ENCODE measurements around the gene EIPR1.
A peak's percentile ranks its signal among the peaks of the same experiment; 100 is the strongest.

Gene EIPR1

GRCh38 chr2:3392216-3392615, 14.6 kb upstream of the EIPR1 start:
- H3K79me1 ChIP-seq (ENCODE audit: low read length) = no peaks in the 10 kb centered on the region
- no peaks in the 10 kb centered on the region for H3K4me1 ChIP-seq (ENCODE audit: control insufficient read depth in 1 of 2, insufficient read depth in 2 of 2, low read length in 2 of 2)
- H3K23ac ChIP-seq (ENCODE audit: low read length) = no peak overlapping the region
- no peak overlapping the region for H2AK5ac ChIP-seq (ENCODE audit: low read length)
- H4K8ac ChIP-seq (ENCODE audit: low read depth, low read length) = no peak overlapping the region
- no peak overlapping the region for H4K12ac ChIP-seq (ENCODE audit: low read depth, low read length)
- H4K91ac ChIP-seq (ENCODE audit: low read depth, low read length) = no peak overlapping the region
- DNase-seq = no peak
- H3K18ac ChIP-seq (ENCODE audit: low read length) = no peak overlapping the region
- H2BK12ac ChIP-seq (ENCODE audit: low read length) = no peak overlapping the region
- no peak overlapping the region for H2AFZ ChIP-seq (ENCODE audit: insufficient read depth, low read length, poor library complexity)
- no peak overlapping the region for H3K4me3 ChIP-seq (ENCODE audit: low read depth, low read length)
- H3K14ac ChIP-seq (ENCODE audit: low read length) = no peak overlapping the region
- no peak overlapping the region for H2BK5ac ChIP-seq (ENCODE audit: low read depth, low read length, poor library complexity)
- no CpG with 5 or more reads among the region's 4 CpGs for WGBS (ENCODE audit: extremely low coverage, insufficient coverage, insufficient read length)
- H3K79me2 ChIP-seq (ENCODE audit: control insufficient read depth, insufficient read depth, low read length, poor library complexity) = no peaks in the 10 kb centered on the region
- H3K27me3 ChIP-seq (ENCODE audit: insufficient read depth, low read length) = no peaks in the 10 kb centered on the region
- H3K4me2 ChIP-seq (ENCODE audit: low read length) = no peak overlapping the region
- H3K36me3 ChIP-seq (ENCODE audit: control insufficient read depth in 1 of 2, insufficient read depth in 2 of 2, low read length in 2 of 2) = peaks cover 27 to 40% of the 10 kb centered on the region in 2 experiments
- no peak overlapping the region for H3K9ac ChIP-seq (ENCODE audit: low read length)
- H3K27ac ChIP-seq (ENCODE audit: low read depth, low read length) = no peak overlapping the region
- H2BK120ac ChIP-seq (ENCODE audit: insufficient read depth, low read length, poor library complexity) = no peak overlapping the region
- H3K9me3 ChIP-seq (ENCODE audit: insufficient read depth, low read depth, low read length) = peaks cover 3% of the 10 kb centered on the region
- no peak overlapping the region for H3K4ac ChIP-seq (ENCODE audit: low read depth, low read length)

- no CpG with 5 or more reads among the region's 8 CpGs for WGBS (ENCODE audit: extremely low coverage, insufficient coverage, insufficient read length)
- no peak overlapping the region for H2AK5ac ChIP-seq (ENCODE audit: low read length)
Measured at GRCh38 chr2:3390041-3390440, 12.4 kb upstream of the EIPR1 start.

GRCh38 chr2:3389193-3389592, 11.6 kb upstream of the EIPR1 start:
- Histone ChIP-seq H3K9ac (ENCODE audit: low read length) (no peak overlapping the region), H3K79me1 (ENCODE audit: low read length) (no peaks in the 10 kb centered on the region), H2BK5ac (ENCODE audit: low read depth, low read length, poor library complexity) (no peak overlapping the region), H3K4me2 (ENCODE audit: low read length) (no peak overlapping the region), H3K14ac (ENCODE audit: low read length) (no peak overlapping the region), H4K8ac (ENCODE audit: low read depth, low read length) (no peak overlapping the region), H3K27ac (ENCODE audit: low read depth, low read length) (no peak overlapping the region), H4K91ac (ENCODE audit: low read depth, low read length) (no peak overlapping the region), H3K79me2 (ENCODE audit: control insufficient read depth, insufficient read depth, low read length, poor library complexity) (no peaks in the 10 kb centered on the region), H3K4ac (ENCODE audit: low read depth, low read length) (no peak overlapping the region), H2BK12ac (ENCODE audit: low read length) (no peak overlapping the region), H3K9me3 (ENCODE audit: insufficient read depth, low read depth, low read length) (no peaks in the 10 kb centered on the region), H4K12ac (ENCODE audit: low read depth, low read length) (no peak overlapping the region), H3K27me3 (ENCODE audit: insufficient read depth, low read length) (no peaks in the 10 kb centered on the region), H3K18ac (ENCODE audit: low read length) (no peak overlapping the region), H3K36me3 (ENCODE audit: control insufficient read depth in 1 of 2, insufficient read depth in 2 of 2, low read length in 2 of 2) (peaks cover 24 to 40% of the 10 kb centered on the region in 2 experiments), H2AK5ac (ENCODE audit: low read length) (no peak overlapping the region), H2AFZ (ENCODE audit: insufficient read depth, low read length, poor library complexity) (no peak overlapping the region), H2BK120ac (ENCODE audit: insufficient read depth, low read length, poor library complexity) (no peak overlapping the region), H3K4me1 (ENCODE audit: control insufficient read depth in 1 of 2, insufficient read depth in 2 of 2, low read length in 2 of 2) (no peaks in the 10 kb centered on the region), H3K4me3 (ENCODE audit: low read depth, low read length) (no peak overlapping the region), H3K23ac (ENCODE audit: low read length) (no peak overlapping the region)
- WGBS (ENCODE audit: extremely low coverage, insufficient coverage, insufficient read length) = no CpG with 5 or more reads among the region's 29 CpGs
- DNase-seq = no peak

More at GRCh38 chr2:3390041-3390440, 12.4 kb upstream of the EIPR1 start:
- Histone ChIP-seq H4K12ac (ENCODE audit: low read depth, low read length) (no peak overlapping the region), H3K4me2 (ENCODE audit: low read length) (no peak overlapping the region), H4K91ac (ENCODE audit: low read depth, low read length) (no peak overlapping the region), H3K79me1 (ENCODE audit: low read length) (no peaks in the 10 kb centered on the region), H2BK120ac (ENCODE audit: insufficient read depth, low read length, poor library complexity) (no peak overlapping the region), H3K36me3 (ENCODE audit: control insufficient read depth in 1 of 2, insufficient read depth in 2 of 2, low read length in 2 of 2) (peaks cover 24 to 40% of the 10 kb centered on the region in 2 experiments), H3K79me2 (ENCODE audit: control insufficient read depth, insufficient read depth, low read length, poor library complexity) (no peaks in the 10 kb centered on the region), H3K27me3 (ENCODE audit: insufficient read depth, low read length) (no peaks in the 10 kb centered on the region), H2BK12ac (ENCODE audit: low read length) (no peak overlapping the region), H3K14ac (ENCODE audit: low read length) (no peak overlapping the region), H3K4me1 (ENCODE audit: control insufficient read depth in 1 of 2, insufficient read depth in 2 of 2, low read length in 2 of 2) (no peaks in the 10 kb centered on the region), H2BK5ac (ENCODE audit: low read depth, low read length, poor library complexity) (no peak overlapping the region), H3K4me3 (ENCODE audit: low read depth, low read length) (no peak overlapping the region), H2AFZ (ENCODE audit: insufficient read depth, low read length, poor library complexity) (no peak overlapping the region), H3K18ac (ENCODE audit: low read length) (no peak overlapping the region), H3K9me3 (ENCODE audit: insufficient read depth, low read depth, low read length) (no peaks in the 10 kb centered on the region), H3K23ac (ENCODE audit: low read length) (no peak overlapping the region), H3K27ac (ENCODE audit: low read depth, low read length) (no peak overlapping the region), H3K9ac (ENCODE audit: low read length) (no peak overlapping the region), H3K4ac (ENCODE audit: low read depth, low read length) (no peak overlapping the region), H4K8ac (ENCODE audit: low read depth, low read length) (no peak overlapping the region)
- no peak for DNase-seq

- H4K8ac ChIP-seq (ENCODE audit: low read depth, low read length) = no peak overlapping the region
- no peaks in the 10 kb centered on the region for H3K79me2 ChIP-seq (ENCODE audit: control insufficient read depth, insufficient read depth, low read length, poor library complexity)
- no peak overlapping the region for H2AFZ ChIP-seq (ENCODE audit: insufficient read depth, low read length, poor library complexity)
- no peaks in the 10 kb centered on the region for H3K9me3 ChIP-seq (ENCODE audit: insufficient read depth, low read depth, low read length)
- H3K4me2 ChIP-seq (ENCODE audit: low read length) = no peak overlapping the region
- H2BK12ac ChIP-seq (ENCODE audit: low read length) = no peak overlapping the region
- H3K9ac ChIP-seq (ENCODE audit: low read length) = no peak overlapping the region
- no peak overlapping the region for H4K91ac ChIP-seq (ENCODE audit: low read depth, low read length)
- no peaks in the 10 kb centered on the region for H3K27me3 ChIP-seq (ENCODE audit: insufficient read depth, low read length)
- no peak overlapping the region for H2BK120ac ChIP-seq (ENCODE audit: insufficient read depth, low read length, poor library complexity)
- no peak overlapping the region for H3K27ac ChIP-seq (ENCODE audit: low read depth, low read length)
- H3K4me3 ChIP-seq (ENCODE audit: low read depth, low read length) = peak overlapping the region; percentile 20
- WGBS (ENCODE audit: extremely low coverage, insufficient coverage, insufficient read length) = no CpG with 5 or more reads among the region's 31 CpGs
- no peak for DNase-seq
- no peak overlapping the region for H3K23ac ChIP-seq (ENCODE audit: low read length)
- no peaks in the 10 kb centered on the region for H3K4me1 ChIP-seq (ENCODE audit: control insufficient read depth in 1 of 2, insufficient read depth in 2 of 2, low read length in 2 of 2)
- no peak overlapping the region for H2AK5ac ChIP-seq (ENCODE audit: low read length)
- no peak overlapping the region for H3K18ac ChIP-seq (ENCODE audit: low read length)
- H3K36me3 ChIP-seq (ENCODE audit: control insufficient read depth in 1 of 2, insufficient read depth in 2 of 2, low read length in 2 of 2) = peaks cover 26 to 36% of the 10 kb centered on the region in 2 experiments
- H3K14ac ChIP-seq (ENCODE audit: low read length) = no peak overlapping the region
- H2BK5ac ChIP-seq (ENCODE audit: low read depth, low read length, poor library complexity) = no peak overlapping the region
- no peaks in the 10 kb centered on the region for H3K79me1 ChIP-seq (ENCODE audit: low read length)
- H4K12ac ChIP-seq (ENCODE audit: low read depth, low read length) = no peak overlapping the region
- H3K4ac ChIP-seq (ENCODE audit: low read depth, low read length) = no peak overlapping the region
Measured at GRCh38 chr2:3388412-3388738, 10.8 kb upstream of the EIPR1 start.
